ENCODE data around the gene BNIP2.
A peak's percentile ranks its signal among the peaks of the same experiment; 100 is the strongest.
"Not testable (repeated sequence)": the region's sequence is repeated elsewhere in the genome, so short reads cannot be mapped to it uniquely, and the experiment has no call there.

The BNIP2 gene

DNA sequence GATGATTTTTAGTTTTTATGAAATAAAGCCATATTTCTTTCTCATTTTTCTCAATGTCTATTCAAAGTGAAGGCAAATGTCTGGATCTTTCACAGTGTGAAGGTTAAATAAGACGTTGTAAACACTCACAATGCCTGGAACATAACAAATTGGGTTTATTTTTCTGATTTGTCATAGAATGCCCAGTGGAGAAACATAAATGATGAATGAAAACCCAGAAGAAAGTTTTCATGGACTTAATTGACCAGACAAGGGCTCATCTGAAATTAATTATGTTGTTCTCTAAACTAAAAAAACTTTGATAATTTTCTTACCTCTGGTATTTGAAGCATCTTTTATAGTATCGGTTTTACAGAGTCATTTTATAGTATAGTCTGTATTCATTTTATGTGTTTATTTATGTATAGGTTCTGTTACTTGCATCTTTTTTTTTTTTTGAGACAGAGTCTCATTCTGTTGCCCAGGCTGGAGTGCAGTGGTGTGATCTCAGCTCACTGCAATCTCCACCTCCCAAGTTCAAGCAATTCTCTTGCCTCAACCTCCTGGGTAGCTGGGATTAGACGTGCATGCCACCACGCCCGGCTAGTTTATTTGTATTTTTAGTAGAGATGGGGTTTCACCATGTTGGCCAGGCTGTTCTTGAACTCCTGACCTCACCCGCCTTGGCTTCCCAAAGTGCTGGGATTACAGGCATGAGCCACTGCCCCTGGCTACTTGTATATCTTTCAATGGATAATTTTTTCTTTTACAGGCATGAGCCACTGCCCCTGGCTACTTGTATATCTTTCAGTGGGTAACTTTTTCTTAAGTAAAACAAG lies 15.1 kb upstream of the BNIP2 start:
- no peaks in the 10 kb centered on the region for H3K36me3 ChIP-seq (ENCODE audit: control insufficient read depth, insufficient read depth, low read length)
- no peak overlapping the region for H3K9ac ChIP-seq (ENCODE audit: low read length)
- H3K9me3 ChIP-seq (ENCODE audit: control insufficient read depth, low read length): no peaks in the 10 kb centered on the region
- H3K4me1 ChIP-seq (ENCODE audit: control insufficient read depth, insufficient read depth, low read length): no peaks in the 10 kb centered on the region
- H3K27me3 ChIP-seq (ENCODE audit: control insufficient read depth, insufficient read depth, low read length): no peaks in the 10 kb centered on the region
- no peak overlapping the region for H3K4me3 ChIP-seq (ENCODE audit: low read length)

DNA sequence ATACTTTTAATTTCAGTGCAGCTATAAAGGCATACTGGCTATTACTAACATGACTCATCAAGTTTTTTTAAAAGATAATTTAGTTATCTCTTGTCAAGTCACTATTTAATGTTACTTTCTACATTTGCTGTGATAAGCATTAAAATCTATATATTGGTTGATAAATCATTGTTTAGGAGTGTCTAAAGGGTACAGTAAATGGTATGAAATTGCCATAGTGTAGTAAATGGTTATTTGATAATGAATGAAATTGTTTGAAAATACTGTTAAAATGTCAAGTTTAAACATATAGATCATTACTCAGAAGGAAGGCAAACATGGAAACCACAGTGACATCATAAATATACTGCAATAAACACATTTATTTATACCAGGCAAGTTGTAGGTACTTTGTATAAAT lies 13.2 kb upstream of the BNIP2 start:
- Histone ChIP-seq H3K9me3 (ENCODE audit: control insufficient read depth, low read length) (no peaks in the 10 kb centered on the region), H3K4me1 (ENCODE audit: control insufficient read depth, insufficient read depth, low read length) (no peaks in the 10 kb centered on the region), H3K27me3 (ENCODE audit: control insufficient read depth, insufficient read depth, low read length) (no peaks in the 10 kb centered on the region), H3K9ac (ENCODE audit: low read length) (no peak overlapping the region), H3K36me3 (ENCODE audit: control insufficient read depth, insufficient read depth, low read length) (no peaks in the 10 kb centered on the region), H3K4me3 (ENCODE audit: low read length) (no peak overlapping the region)

DNA sequence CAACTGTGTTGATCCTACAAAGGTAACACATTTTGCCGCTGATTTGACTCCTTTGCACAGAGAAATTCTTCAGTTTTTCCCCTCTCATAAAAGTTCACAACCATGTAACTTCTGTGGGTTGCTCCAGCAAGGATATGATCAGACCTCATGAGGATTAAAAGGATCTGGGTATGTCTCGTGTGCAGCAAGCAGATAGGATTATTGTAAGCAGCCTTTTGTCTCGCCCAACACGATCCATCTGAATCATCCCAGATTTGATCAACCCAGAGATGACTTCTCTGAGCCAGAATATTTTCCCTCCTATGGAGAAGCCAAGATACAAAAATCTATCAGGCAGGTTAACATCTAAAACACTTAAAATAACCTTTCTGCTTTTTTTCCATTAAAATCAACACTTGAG lies 12.8 kb upstream of the BNIP2 start:
- no peak overlapping the region for H3K9ac ChIP-seq (ENCODE audit: low read length)
- no peaks in the 10 kb centered on the region for H3K36me3 ChIP-seq (ENCODE audit: control insufficient read depth, insufficient read depth, low read length)
- H3K4me3 ChIP-seq (ENCODE audit: low read length): no peak overlapping the region
- no peaks in the 10 kb centered on the region for H3K27me3 ChIP-seq (ENCODE audit: control insufficient read depth, insufficient read depth, low read length)
- H3K9me3 ChIP-seq (ENCODE audit: control insufficient read depth, low read length): no peaks in the 10 kb centered on the region
- H3K4me1 ChIP-seq (ENCODE audit: control insufficient read depth, insufficient read depth, low read length): no peaks in the 10 kb centered on the region

DNA sequence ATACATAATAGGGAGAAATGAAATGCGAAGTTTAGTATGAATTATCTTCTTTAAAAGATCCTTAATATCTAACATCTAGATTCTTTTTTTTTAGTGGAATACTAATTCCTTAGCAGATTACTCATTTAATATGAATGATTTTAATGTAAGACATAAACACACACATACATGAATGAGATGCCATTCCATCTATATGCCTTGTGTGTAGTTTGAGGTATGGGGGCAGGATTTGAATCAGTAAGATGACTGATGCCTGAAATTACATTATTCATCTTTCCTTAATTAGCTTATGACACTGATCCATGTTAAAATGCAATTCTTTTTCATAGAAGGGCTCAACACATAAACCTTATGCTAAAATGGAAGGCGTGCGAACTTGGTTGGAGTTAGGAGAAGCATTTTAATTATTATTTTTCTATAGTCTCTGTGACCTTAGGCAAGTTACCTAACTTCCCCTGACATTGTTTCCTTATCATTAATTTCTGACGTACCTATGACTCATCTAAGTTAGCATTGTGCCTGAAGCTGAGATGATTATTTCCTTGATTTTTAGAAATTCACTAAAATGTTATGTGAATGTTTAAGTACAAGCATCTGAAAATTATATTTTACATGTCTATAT lies 10.8 kb upstream of the BNIP2 start:
- Histone ChIP-seq H3K9me3 (ENCODE audit: control insufficient read depth, low read length) (no peaks in the 10 kb centered on the region), H3K27me3 (ENCODE audit: control insufficient read depth, insufficient read depth, low read length) (no peaks in the 10 kb centered on the region), H3K4me1 (ENCODE audit: control insufficient read depth, insufficient read depth, low read length) (peaks cover 5% of the 10 kb centered on the region), H3K4me3 (ENCODE audit: low read length) (no peak overlapping the region), H3K36me3 (ENCODE audit: control insufficient read depth, insufficient read depth, low read length) (no peaks in the 10 kb centered on the region), H3K9ac (ENCODE audit: low read length) (no peak overlapping the region)

DNA sequence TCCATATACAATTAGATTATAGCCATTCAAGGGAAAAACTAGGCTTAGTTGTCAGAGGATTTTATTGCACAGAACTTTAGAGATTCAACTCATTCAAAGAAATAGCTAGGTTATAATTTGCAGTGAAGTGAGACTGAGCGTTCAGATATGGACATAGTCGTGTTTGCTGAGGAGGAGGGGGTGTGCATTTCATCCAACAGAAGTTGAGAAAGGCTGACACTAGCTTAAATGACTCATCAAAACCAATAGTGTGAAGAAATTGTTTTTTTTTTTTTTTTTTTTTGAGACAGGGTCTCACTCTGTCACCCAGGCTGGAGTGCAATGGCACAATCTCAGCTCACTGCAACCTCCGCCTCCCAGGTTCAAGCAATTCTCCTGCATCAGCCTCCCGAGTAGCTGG lies 8.9 kb upstream of the BNIP2 start:
- H3K36me3 ChIP-seq (ENCODE audit: control insufficient read depth, insufficient read depth, low read length); H3K4me3 ChIP-seq (ENCODE audit: low read length); H3K9me3 ChIP-seq (ENCODE audit: control insufficient read depth, low read length); H3K27me3 ChIP-seq (ENCODE audit: control insufficient read depth, insufficient read depth, low read length); H3K9ac ChIP-seq (ENCODE audit: low read length): not testable (repeated sequence)
- H3K4me1 ChIP-seq (ENCODE audit: control insufficient read depth, insufficient read depth, low read length): peaks cover 13% of the 10 kb centered on the region

DNA sequence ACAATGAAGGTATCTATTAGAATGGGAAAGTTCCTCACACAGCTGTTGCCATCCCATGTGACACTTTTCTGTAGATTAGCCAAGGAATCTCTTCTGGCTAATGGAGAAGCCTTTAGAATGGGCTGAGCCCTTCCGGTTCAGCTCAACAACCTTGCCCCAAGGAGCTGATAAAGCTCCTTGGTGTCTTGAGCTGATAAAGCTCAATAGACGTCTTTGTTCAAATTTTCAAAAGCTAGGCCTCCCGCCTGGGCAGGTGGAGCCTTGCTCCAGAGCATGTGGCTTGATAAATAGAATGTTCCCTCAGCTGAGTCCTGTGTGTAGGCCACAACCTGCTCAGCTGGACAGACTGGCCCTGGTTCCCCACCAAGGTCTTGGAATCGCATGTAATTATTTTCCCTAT lies 7.2 kb upstream of the BNIP2 start:
- peak overlapping the region; percentile 16 for H3K9ac ChIP-seq (ENCODE audit: low read length)
- H3K36me3 ChIP-seq (ENCODE audit: control insufficient read depth, insufficient read depth, low read length): no peaks in the 10 kb centered on the region
- H3K9me3 ChIP-seq (ENCODE audit: control insufficient read depth, low read length): no peaks in the 10 kb centered on the region
- peaks cover 13% of the 10 kb centered on the region for H3K4me1 ChIP-seq (ENCODE audit: control insufficient read depth, insufficient read depth, low read length)
- H3K4me3 ChIP-seq (ENCODE audit: low read length): no peak overlapping the region
- H3K27me3 ChIP-seq (ENCODE audit: control insufficient read depth, insufficient read depth, low read length): no peaks in the 10 kb centered on the region

DNA sequence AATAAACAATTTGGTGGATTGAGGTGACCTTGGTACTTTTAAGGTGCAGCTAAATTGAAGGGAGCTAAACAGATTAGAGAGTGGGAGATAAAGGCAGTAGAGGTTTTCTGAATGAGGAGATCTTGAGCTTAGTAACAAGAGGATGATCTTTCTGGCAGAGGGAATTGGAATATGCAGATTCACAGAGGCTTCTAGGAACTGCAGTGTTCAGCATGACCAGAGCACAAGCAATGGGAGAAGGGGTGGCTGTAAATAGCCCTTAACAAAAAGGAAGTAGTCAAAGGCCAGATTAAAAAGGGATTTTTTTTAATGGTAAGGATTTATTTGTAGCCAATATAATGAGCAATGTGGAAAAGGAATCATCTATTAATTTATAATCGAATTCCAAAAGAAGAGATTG lies 5.7 kb upstream of the BNIP2 start:
- Histone ChIP-seq H3K9me3 (ENCODE audit: control insufficient read depth, low read length) (no peaks in the 10 kb centered on the region), H3K36me3 (ENCODE audit: control insufficient read depth, insufficient read depth, low read length) (no peaks in the 10 kb centered on the region), H3K4me1 (ENCODE audit: control insufficient read depth, insufficient read depth, low read length) (peaks cover 13% of the 10 kb centered on the region), H3K9ac (ENCODE audit: low read length) (no peak overlapping the region), H3K27me3 (ENCODE audit: control insufficient read depth, insufficient read depth, low read length) (no peaks in the 10 kb centered on the region), H3K4me3 (ENCODE audit: low read length) (no peak overlapping the region)

DNA sequence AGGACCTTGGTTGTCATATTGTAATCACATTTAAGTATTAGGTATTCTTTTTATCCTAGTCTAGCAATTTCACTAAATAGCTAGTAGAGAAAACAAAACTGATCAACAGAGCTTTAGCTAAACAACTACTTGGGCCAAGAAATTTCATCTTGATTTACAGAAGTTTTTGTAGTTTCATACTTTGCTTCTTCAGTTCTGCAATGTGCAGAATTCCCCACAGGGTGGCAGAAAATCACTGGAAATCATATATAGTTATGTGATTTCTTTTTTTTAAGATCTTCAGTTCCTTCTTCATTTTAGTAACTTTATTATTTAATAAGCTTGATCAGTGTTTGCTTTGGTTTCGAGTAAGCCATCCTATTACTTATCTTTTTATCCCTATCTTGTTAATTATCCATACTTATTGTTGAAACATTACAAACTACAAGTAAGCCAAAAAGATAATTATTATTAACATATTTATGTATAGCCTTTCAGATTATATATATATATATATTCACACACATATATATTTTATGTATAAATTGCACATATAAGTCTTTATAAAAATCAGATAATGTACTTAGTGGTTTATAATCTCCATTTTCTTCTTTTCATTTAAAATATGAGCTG lies 2.2 kb upstream of the BNIP2 start:
- Histone ChIP-seq H3K9ac (ENCODE audit: low read length) (no peak overlapping the region), H3K4me1 (ENCODE audit: control insufficient read depth, insufficient read depth, low read length) (peaks cover 25% of the 10 kb centered on the region), H3K9me3 (ENCODE audit: control insufficient read depth, low read length) (no peaks in the 10 kb centered on the region), H3K36me3 (ENCODE audit: control insufficient read depth, insufficient read depth, low read length) (no peaks in the 10 kb centered on the region), H3K4me3 (ENCODE audit: low read length) (no peak overlapping the region), H3K27me3 (ENCODE audit: control insufficient read depth, insufficient read depth, low read length) (no peaks in the 10 kb centered on the region)

DNA sequence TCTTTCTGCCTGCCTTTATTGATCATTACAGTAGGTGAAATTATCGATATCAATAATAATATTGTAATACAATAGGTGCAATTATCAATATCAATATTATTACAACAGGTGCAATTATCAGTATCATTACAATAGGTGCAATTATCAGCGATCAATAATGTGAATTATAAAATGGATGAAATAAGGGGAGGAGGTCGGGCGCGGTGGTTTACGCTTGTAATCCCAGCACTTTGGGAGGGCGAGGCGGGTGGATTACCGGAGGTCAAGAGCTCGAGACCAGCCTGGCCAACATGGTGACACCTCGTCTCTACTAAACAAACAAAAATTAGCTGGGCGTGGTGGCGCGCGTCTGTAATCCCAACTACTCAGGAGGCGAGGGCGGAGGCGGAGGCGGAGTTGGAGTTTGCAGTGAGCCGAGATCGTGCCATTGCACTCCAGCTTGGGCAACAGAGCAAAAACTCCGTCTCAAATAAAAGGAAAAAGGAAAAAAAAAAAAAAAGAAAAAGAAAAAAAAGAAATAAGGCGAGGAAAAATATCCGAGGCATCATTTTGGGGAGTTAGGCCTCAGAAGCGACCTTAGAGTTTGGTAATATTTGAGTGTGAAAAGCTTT lies 611 bp upstream of the BNIP2 start:
- H3K36me3 ChIP-seq (ENCODE audit: control insufficient read depth, insufficient read depth, low read length): no peaks in the 10 kb centered on the region
- H3K4me3 ChIP-seq (ENCODE audit: low read length): peak overlapping the region; percentile 65
- no peaks in the 10 kb centered on the region for H3K27me3 ChIP-seq (ENCODE audit: control insufficient read depth, insufficient read depth, low read length)
- H3K9ac ChIP-seq (ENCODE audit: low read length): peak overlapping the region; percentile 100
- H3K4me1 ChIP-seq (ENCODE audit: control insufficient read depth, insufficient read depth, low read length): peaks cover 29% of the 10 kb centered on the region
- no peaks in the 10 kb centered on the region for H3K9me3 ChIP-seq (ENCODE audit: control insufficient read depth, low read length)

DNA sequence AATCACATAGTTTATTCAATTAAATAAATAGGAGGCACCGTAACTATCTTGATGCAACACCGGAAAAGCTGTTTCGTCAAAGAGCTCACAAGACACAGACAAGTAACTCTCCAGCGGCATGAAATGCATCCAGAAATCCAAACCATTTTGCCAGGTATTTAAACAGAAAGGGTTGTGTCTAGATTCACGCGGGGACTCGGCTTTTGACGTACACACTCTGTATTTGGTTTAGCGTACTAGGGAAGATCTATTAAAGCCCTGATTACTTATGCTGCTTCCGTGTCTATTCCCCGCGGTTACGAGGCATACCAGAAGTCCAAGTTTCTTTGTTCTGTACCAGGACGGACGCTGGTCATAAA lies 718 bp downstream of the BNIP2 start:
- no peaks in the 10 kb centered on the region for H3K36me3 ChIP-seq (ENCODE audit: control insufficient read depth, insufficient read depth, low read length)
- peak overlapping the region; percentile 100 for H3K9ac ChIP-seq (ENCODE audit: low read length)
- H3K4me1 ChIP-seq (ENCODE audit: control insufficient read depth, insufficient read depth, low read length): peaks cover 22% of the 10 kb centered on the region
- no peaks in the 10 kb centered on the region for H3K9me3 ChIP-seq (ENCODE audit: control insufficient read depth, low read length)
- no peaks in the 10 kb centered on the region for H3K27me3 ChIP-seq (ENCODE audit: control insufficient read depth, insufficient read depth, low read length)
- peak overlapping the region; percentile 65 for H3K4me3 ChIP-seq (ENCODE audit: low read length)

DNA sequence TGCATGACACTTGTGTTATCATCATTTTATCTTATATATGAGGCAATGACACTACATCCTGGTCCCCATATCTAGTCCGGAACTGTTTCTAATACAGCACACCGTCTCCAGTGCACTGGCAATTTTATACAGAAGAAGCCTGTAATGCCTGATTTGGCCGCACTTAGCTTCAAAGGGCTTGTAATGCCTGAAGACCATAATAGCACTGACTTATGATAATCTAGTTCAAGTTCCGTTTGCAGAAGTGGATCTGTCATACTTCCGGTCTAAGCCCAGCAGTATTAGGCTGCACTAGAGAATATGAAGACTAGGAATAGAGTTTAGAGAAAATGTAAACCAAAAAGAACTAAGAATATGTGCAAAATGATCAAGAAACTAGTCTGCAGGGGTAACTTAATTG lies 1.3 kb downstream of the BNIP2 start:
- no peaks in the 10 kb centered on the region for H3K9me3 ChIP-seq (ENCODE audit: control insufficient read depth, low read length)

DNA sequence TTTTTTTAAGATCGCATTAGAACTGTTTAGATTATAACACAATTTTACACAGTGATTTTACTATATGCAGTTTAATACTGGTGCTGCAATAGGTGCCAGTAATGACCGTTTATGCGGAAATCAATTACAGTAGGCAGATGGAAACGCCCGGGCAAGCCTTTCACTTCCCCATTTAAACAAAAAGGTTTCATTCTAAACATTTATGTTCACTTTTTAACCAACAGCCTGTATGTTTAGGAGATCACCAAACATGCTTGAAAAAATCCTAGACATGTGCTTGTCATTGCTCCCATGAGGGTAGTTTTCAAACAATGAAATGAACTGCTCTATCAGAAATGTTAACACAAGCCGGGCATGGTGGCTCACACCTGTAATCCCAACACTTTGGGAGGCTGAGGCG lies 2.7 kb downstream of the BNIP2 start:
- H3K4me3 ChIP-seq (ENCODE audit: low read length): no peak overlapping the region
- H3K9me3 ChIP-seq (ENCODE audit: control insufficient read depth, low read length): no peaks in the 10 kb centered on the region
- H3K4me1 ChIP-seq (ENCODE audit: control insufficient read depth, insufficient read depth, low read length): peaks cover 22% of the 10 kb centered on the region
- H3K9ac ChIP-seq (ENCODE audit: low read length): no peak overlapping the region
- no peaks in the 10 kb centered on the region for H3K36me3 ChIP-seq (ENCODE audit: control insufficient read depth, insufficient read depth, low read length)
- H3K27me3 ChIP-seq (ENCODE audit: control insufficient read depth, insufficient read depth, low read length): no peaks in the 10 kb centered on the region

More for the DNA sequence above, 1.3 kb downstream of the BNIP2 start:
- Histone ChIP-seq H3K4me1 (ENCODE audit: control insufficient read depth, insufficient read depth, low read length) (peaks cover 22% of the 10 kb centered on the region), H3K36me3 (ENCODE audit: control insufficient read depth, insufficient read depth, low read length) (no peaks in the 10 kb centered on the region), H3K27me3 (ENCODE audit: control insufficient read depth, insufficient read depth, low read length) (no peaks in the 10 kb centered on the region), H3K4me3 (ENCODE audit: low read length) (peak overlapping the region; percentile 65), H3K9ac (ENCODE audit: low read length) (peak overlapping the region; percentile 100)

All from mucosa of stomach (tissue), 1 donor.